Right cardiac atrium (tissue), 5 donors: Measurements from ENCODE around the gene FBXO24. TPM values are rescaled to one million over a fixed set of nuclear protein-coding genes. Genes with fewer than 3 reads are reported as not detected.

ENCODE experiments used
- ATAC-seq, 2 donors: fragments of 200-7000 bp; cut with Tn5 transposase; one replicate each; pipeline versions ENCODE4 v1.8.0 to v1.9.1; 2020; ENCODE audit warnings: moderate library complexity in 2 of 2, mild to moderate bottlenecking in 1 of 2
- DNase-seq, 3 donors: peaks; one replicate each; pipeline ENCODE4 v3.0.0-alpha.2; 2020
- H3K27ac ChIP-seq: one replicate; pipeline ENCODE4 v1.5.1; 2013; ENCODE audit warnings: mild to moderate bottlenecking, low read length, control low read depth, moderate library complexity
- H3K27me3 ChIP-seq: one replicate; pipeline ENCODE4 v1.6.1; 2013; ENCODE audit not compliant: control insufficient read depth, insufficient read depth
- H3K4me1 ChIP-seq: one replicate; pipeline ENCODE4 v1.6.1; 2013; ENCODE audit warnings: low read length; ENCODE audit not compliant: control insufficient read depth, insufficient read depth
- H3K4me3 ChIP-seq: one replicate; pipeline ENCODE4 v1.5.1; 2013; ENCODE audit warnings: low read length, control low read depth
- H3K9me3 ChIP-seq: one replicate; pipeline ENCODE4 v1.6.1; 2013; ENCODE audit warnings: low read length; ENCODE audit not compliant: control insufficient read depth
- WGBS: extraction: QIAGEN DNeasy Blood & Tissue Kit; methylation state at CpG from one replicate; pipeline ENCODE4 v1.1.7; 2013; 5-methylcytosine and 5-hydroxymethylcytosine counted together
- intact Hi-C, 4 donors: fragments of 100-400 bp; cut with DNase I; formaldehyde crosslinking; loops; one replicate each; pipeline versions ENCODE4 v1.11.0 to v1.14.0; 2022 to 2023
- polyA plus RNA-seq: library from polyadenylated mRNA; stranded (reverse); fragments of 200-250 nt; gene quantifications from one replicate; pipeline ENCODE4 v1.2.3, GENCODE V29; 2013
- total RNA-seq, 4 donors: library from RNA; stranded (reverse); fragmentation: NEBNext Ultra II Directional; extraction: Animal tissue kit (Norgen Biotek cat#: 25700); gene quantifications; one replicate each; pipeline ENCODE4 v1.2.1, GENCODE V29; 2021
- donor health status: healthy with polysubstance abuse.
- donor health status: DM: no; HTN: yes; CAD: no.
- donor health status: DM: no; HTN: no; CAD: no.
- donor health status: DM: no; HTN: yes; CAD: no; lungs with severe emphysema.
- donor health status: DM: yes; HTN: yes; CAD: no.

Gene FBXO24
- total and polyA plus RNA-seq, 5 donors = 0.27 to 1.0 (median 0.75) TPM; not detected in 1

GRCh38 chr7:100649826-100650565, 63.9 kb downstream of the FBXO24 start:
- Histone ChIP-seq H3K27me3 (no peaks in the 10 kb centered on the region), H3K4me3 (no peak overlapping the region), H3K4me1 (no peaks in the 10 kb centered on the region), H3K9me3 (no peaks in the 10 kb centered on the region), H3K27ac (no peak overlapping the region)
- DNase-seq (no peak), ATAC-seq (no peak)
- intact Hi-C loops = no loop called here
- 73% methylated on average over 15 of the region's 15 CpGs for WGBS

Other genes with a start within 250 kb of the FBXO24 start
- 10 to 100 TPM; 13.2 to 15.6 (median 13.7) TPM for gene PILRB, start 228.2 kb upstream of the FBXO24 start, total RNA-seq
- gene PILRB, start 228.2 kb upstream of the FBXO24 start, polyA plus RNA-seq = 18.1 TPM
- 1 to 10 TPM; 3.9 to 5.3 (median 4.9) TPM for gene PILRA, start 212.8 kb upstream of the FBXO24 start, total RNA-seq
- 2.3 TPM for gene PILRA, start 212.8 kb upstream of the FBXO24 start, polyA plus RNA-seq
- 1 to 10 TPM; 3.5 to 5.3 (median 4.4) TPM for gene ZCWPW1, start 157.6 kb upstream of the FBXO24 start, total RNA-seq
- 4.9 TPM for gene ZCWPW1, start 157.6 kb upstream of the FBXO24 start, polyA plus RNA-seq
- 10 to 100 TPM; 18.7 to 24.6 (median 23.2) TPM for gene MEPCE, start 156.5 kb upstream of the FBXO24 start, total RNA-seq
- 20.4 TPM for gene MEPCE, start 156.5 kb upstream of the FBXO24 start, polyA plus RNA-seq
- gene PPP1R35, start 149.8 kb upstream of the FBXO24 start, total RNA-seq = 10 to 100 TPM; 14.8 to 17.7 (median 16.5) TPM
- gene PPP1R35, start 149.8 kb upstream of the FBXO24 start, polyA plus RNA-seq = 20.3 TPM
- gene SPACDR, start 122.1 kb upstream of the FBXO24 start, total RNA-seq = under 1 TPM in 1 of 4 donors, not detected in 3; 0.44 TPM
- gene SPACDR, start 122.1 kb upstream of the FBXO24 start, polyA plus RNA-seq = 0.11 TPM
- gene TSC22D4, start 107.1 kb upstream of the FBXO24 start, total RNA-seq = 10 to 100 TPM; 36.7 to 63.6 (median 48.6) TPM
- gene TSC22D4, start 107.1 kb upstream of the FBXO24 start, polyA plus RNA-seq = 61.2 TPM
- 1 to 10 TPM in 1 of 4 donors, under 1 TPM in 3; 0.39 to 1.1 (median 0.65) TPM for gene NYAP1, start 102.4 kb upstream of the FBXO24 start, total RNA-seq
- 0.79 TPM for gene NYAP1, start 102.4 kb upstream of the FBXO24 start, polyA plus RNA-seq
- gene AGFG2, start 47.1 kb upstream of the FBXO24 start, total RNA-seq = 10 to 100 TPM; 18.4 to 26.3 (median 23.1) TPM
- gene AGFG2, start 47.1 kb upstream of the FBXO24 start, polyA plus RNA-seq = 17.3 TPM
- 1 to 10 TPM in 2 of 4 donors, under 1 TPM in 1, not detected in 1; 0.81 to 1.4 (median 1.3) TPM for gene SAP25, start 12.4 kb upstream of the FBXO24 start, total RNA-seq
- 0.79 TPM for gene SAP25, start 12.4 kb upstream of the FBXO24 start, polyA plus RNA-seq
- gene LRCH4, start 199 bp upstream of the FBXO24 start, total RNA-seq = 10 to 100 TPM; 29.0 to 36.0 (median 32.4) TPM
- 33.4 TPM for gene LRCH4, start 199 bp upstream of the FBXO24 start, polyA plus RNA-seq
- 10 to 100 TPM; 44.0 to 81.7 (median 57.4) TPM for gene PCOLCE, start 16.0 kb downstream of the FBXO24 start, total RNA-seq
- 41.2 TPM for gene PCOLCE, start 16.0 kb downstream of the FBXO24 start, polyA plus RNA-seq
- 10 to 100 TPM; 11.1 to 13.7 (median 11.9) TPM for gene MOSPD3, start 26.2 kb downstream of the FBXO24 start, total RNA-seq
- 13.8 TPM for gene MOSPD3, start 26.2 kb downstream of the FBXO24 start, polyA plus RNA-seq
- under 1 TPM in 3 of 4 donors, not detected in 1; 0.25 to 0.41 (median 0.26) TPM for gene TFR2, start 55.2 kb downstream of the FBXO24 start, total RNA-seq
- gene TFR2, start 55.2 kb downstream of the FBXO24 start, polyA plus RNA-seq = 0.14 TPM
- gene ACTL6B, start 70.1 kb downstream of the FBXO24 start, total RNA-seq = not detected
- gene ACTL6B, start 70.1 kb downstream of the FBXO24 start, polyA plus RNA-seq = not detected
- 100 to 1,000 TPM; 128 to 160 (median 132) TPM for gene GNB2, start 87.4 kb downstream of the FBXO24 start, total RNA-seq
- gene GNB2, start 87.4 kb downstream of the FBXO24 start, polyA plus RNA-seq = 115 TPM
- gene GIGYF1, start 107.9 kb downstream of the FBXO24 start, total RNA-seq = 10 to 100 TPM; 26.7 to 39.6 (median 32.7) TPM
- 26.2 TPM for gene GIGYF1, start 107.9 kb downstream of the FBXO24 start, polyA plus RNA-seq
- 10 to 100 TPM; 21.4 to 26.4 (median 24.2) TPM for gene POP7, start 119.8 kb downstream of the FBXO24 start, total RNA-seq
- 37.2 TPM for gene POP7, start 119.8 kb downstream of the FBXO24 start, polyA plus RNA-seq
- gene EPO, start 134.1 kb downstream of the FBXO24 start, total RNA-seq = not detected
- not detected for gene EPO, start 134.1 kb downstream of the FBXO24 start, polyA plus RNA-seq
- gene ZAN, start 147.3 kb downstream of the FBXO24 start, total RNA-seq = not detected
- not detected for gene ZAN, start 147.3 kb downstream of the FBXO24 start, polyA plus RNA-seq
- gene EPHB4, start 241.2 kb downstream of the FBXO24 start, total RNA-seq = 10 to 100 TPM; 28.0 to 51.4 (median 33.6) TPM
- gene EPHB4, start 241.2 kb downstream of the FBXO24 start, polyA plus RNA-seq = 14.4 TPM